Inflammatory macrophage treated with lipopolysaccharide for 4 hours (primary cell): ENCODE data around the gene RANBP2.
"Not testable (repeated sequence)": the region's sequence is repeated elsewhere in the genome, so short reads cannot be mapped to it uniquely, and the experiment has no call there.

ENCODE experiments used
- DNase-seq: peaks from one replicate; pipeline ENCODE4 v3.0.0-alpha.2; 2020

The RANBP2 gene

DNA sequence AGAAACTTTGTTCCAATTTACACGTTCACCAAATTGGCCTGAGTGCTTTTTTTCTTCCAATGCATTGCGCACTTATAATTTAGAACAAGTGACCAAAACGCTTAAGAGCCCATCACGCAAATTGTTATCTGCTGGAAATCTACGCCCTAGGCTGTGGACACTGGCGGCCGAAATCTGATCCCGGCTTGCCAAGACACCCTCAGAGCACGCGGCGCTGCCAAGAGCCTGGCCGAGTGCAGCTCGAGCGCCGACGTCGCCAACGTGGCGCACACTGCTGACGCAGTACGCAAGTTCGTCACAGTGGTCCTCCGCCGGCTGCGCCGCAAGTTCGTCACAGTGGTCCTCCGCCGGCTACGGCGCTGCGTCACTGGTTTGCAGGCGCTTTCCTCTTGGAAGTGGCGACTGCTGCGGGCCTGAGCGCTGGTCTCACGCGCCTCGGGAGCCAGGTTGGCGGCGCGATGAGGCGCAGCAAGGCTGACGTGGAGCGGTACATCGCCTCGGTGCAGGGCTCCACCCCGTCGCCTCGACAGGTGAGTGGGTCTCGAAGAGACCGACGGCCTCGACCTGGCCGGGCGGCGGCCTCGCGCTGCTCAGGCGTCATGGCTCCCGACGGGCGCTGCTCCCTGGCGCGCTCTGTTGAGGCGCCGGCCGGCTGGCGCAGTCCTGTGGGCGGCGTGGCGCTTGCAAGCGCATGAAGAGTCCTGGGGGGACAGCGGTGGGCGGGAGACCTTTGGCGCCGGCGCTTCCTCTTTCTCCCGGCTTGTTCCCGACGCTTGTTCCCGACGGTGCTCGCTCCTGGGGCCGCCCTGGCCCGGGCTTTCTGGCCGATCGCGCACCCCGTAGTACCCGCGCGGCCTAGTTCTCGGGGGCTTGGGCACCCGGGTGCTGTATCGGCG is at the start of gene RANBP2:
TSS of gene RANBP2 (plus strand) at position 334 of the 896 bp plus-strand sequence. CDS start at position 459, 125 bp downstream.
- peak; percentile 96 for DNase-seq

DNA sequence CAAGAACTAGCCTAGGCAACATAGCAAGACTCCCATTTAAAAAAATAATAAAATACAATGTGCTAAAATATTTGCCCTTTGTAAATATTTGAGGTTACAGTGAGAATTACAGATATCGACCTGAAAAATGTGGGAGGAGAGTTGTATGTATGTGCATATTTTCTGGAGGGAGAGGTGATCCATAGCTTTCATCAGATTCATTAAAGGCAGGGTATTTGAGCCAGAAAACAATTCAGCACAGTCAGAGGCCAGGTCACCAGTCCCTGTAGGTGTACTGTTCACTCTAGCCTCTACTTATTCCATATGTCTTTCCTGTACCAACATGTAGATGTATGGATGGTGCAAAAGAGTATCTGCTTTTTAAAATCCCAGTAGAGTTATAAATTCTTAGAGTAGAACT is 49.0 kb upstream of the RANBP2 start:
- not testable (repeated sequence) for DNase-seq

DNA sequence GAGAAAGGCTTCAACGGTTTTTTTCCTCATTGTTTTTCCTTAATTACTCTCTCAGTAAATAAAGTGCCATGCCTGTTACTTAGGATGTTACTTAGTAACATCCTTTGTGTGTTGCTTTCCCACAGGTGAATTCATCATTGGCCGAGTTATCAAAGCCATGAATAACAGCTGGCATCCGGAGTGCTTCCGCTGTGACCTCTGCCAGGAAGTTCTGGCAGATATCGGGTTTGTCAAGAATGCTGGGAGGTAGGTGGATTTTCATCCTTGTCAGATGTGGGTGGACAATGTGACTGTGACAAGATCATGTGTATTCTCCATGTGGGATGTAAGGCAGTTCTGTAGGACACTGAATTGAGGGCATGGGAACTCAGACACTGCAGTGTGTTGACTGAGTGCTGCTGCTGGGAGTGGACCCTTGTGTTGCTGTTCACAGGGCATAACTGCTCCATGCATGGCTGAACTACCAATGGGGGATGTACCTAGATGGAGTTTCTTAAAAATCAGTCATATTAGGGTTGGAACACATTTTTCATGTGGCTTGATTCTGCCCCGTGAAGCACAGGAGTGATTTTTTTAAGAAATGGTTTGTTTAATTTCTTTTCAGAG is 47.0 kb upstream of the RANBP2 start:
- DNase-seq, result not testable (repeated sequence)

DNA sequence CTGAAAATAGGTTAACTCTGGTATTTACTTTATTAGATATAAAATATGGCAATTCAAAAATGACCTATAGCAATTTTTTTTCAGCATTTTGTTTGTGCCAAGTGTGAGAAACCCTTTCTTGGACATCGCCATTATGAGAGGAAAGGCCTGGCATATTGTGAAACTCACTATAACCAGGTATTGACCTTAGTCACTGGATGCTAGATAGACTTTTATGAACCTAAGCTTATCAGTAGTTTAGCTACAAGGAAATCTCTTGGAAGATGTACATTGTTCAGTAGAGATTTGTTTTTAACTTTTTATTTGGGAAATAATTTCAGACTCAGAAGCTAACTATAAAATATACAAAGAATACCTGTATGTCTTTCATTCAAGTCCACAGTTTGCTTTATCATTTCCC is 42.8 kb upstream of the RANBP2 start:
- not testable (repeated sequence) for DNase-seq

DNA sequence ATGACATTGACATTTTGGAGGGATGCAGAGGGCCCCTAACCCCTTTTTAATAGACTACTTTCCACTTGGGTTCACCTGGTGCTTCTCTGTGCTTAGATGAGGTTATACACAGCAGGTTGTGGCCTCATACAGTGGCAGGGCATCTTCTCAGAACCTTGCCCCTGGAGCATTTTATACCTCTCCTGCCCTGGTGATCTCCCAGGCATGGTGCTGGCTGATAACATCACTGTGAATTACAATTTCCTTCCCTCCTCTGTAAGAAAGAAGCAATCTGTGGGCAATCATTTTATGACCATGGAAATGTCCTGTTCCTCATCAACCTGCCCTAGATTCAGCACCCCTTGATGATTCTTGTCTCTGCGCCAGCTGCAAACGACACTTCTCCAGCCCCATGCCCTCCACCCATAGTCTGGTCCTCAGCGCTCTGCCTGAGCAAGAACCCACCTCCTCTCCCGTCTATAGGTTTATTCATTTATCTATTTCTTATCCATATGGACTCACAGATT is 42.0 kb upstream of the RANBP2 start:
- not testable (repeated sequence) for DNase-seq

DNA sequence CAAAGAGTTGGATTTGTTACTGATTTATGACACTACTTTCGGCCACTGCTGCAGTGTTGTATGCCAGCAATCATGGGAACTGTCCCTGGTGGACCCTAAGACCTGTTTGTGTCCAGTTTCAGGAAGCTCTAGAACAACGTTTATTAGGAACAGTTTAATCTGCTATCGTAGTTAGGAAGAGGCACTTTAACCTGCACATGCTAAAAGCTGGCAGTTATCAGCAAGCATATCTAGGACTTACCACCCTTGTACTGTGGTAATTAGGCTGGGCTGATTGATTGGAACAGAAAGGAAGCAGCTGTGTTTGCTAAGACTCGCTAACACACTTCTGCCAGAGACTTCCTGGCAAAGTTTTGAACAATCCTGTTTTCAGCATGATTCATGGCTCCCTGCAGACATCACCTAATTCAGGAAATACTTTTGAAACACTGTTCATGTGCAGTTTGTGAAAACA is 41.1 kb upstream of the RANBP2 start:
- DNase-seq, result not testable (repeated sequence)

DNA sequence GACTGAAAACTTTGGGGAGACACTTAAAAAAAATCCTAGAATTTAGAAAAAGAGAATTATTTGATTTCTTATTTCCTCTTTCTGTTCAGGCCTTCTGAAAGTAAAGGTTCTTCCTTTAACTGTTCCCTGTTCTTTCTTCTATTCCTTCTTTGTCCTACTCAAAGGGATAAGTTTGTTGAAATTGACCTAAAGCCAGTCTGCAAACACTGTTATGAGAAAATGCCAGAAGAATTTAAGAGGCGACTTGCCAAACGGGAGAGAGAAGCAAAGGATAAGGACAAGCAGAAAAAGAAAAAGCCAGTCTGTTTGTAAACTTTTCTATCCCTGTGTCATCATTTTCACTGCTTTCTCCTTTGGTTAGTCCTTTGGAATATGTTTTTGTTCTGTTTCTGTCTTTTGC is 38.5 kb upstream of the RANBP2 start:
- DNase-seq, result not testable (repeated sequence)

DNA sequence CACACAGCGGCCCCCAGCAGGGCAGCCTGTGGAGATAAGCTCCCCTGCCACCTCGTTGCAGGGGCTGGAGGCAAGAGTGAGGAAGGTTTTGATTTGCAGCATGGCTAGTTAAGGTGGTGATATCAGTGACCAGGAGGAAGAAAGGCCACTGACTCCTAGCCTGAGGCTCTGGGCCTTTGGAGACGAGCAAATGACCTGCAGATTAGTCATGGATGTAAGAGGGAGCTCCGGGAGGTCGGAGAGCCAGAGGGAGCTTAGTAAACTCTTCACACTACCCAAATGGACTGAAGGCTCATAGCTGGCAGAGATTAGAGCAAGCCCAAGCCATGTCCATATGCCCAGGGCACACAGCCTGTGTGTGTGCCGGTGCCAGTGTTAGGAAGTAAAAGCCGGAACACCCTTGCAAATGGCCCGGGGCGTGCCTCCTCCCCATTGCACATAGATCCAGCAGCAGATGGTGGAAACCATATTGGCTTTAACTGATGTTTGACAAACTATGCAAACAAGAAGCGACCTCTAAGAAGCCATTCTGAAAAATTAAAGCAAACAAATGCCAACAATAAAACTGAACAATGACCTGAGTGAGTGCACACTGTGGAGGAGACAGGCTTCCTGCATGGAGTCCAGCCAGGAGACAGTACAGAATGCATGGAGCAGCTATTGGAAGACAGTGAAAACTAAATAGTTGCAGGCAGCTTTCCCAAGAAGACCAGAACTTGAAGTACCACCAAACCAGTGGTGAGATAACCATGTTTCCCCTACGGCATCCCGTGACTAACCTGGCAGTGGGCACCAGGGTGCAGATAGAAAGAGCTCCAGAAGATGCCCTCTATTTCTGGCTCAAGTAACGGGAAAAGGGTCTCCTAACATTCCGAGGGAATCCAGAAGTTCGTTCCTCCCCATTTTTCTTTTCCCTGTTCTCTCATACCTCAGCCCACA is 30.2 kb upstream of the RANBP2 start:
- not testable (repeated sequence) for DNase-seq

DNA sequence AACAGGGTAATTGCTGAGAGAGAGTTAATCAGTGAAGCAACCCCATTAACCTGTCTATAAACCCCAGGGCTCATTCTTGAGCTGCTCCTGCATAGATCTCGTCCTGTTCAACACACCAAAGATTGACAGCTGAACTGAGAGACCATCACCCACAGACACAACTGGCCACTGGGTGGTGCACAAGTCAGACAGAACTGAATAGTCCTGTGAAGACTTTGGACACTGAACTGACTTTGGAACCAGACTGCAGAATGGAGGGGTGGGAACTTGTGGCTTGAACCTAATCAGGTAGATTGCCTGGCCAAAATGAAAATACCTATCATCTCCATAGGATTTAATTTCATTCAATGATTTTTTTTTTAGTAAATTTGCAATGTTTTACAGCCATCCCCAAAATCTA is 29.3 kb upstream of the RANBP2 start:
- not testable (repeated sequence) for DNase-seq

DNA sequence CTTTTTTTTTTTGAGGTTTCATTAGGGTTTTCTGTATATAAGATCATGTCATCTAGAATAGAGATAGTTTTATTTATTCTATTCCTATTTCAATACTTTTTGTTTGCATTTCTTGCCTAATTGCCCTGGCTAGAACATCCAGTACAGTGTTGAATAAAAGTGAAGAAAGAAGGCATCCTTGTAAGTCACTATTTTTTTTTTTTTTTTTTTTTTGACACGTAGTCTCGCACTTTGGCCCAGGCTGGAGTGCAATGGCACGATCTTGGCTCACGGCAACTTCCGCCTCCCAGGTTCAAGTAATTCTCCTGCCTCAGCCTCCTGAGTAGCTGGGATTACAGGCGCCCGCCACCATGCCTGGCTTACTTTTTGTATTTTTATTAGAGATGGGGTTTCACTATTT is 27.8 kb upstream of the RANBP2 start:
- no peak for DNase-seq

DNA sequence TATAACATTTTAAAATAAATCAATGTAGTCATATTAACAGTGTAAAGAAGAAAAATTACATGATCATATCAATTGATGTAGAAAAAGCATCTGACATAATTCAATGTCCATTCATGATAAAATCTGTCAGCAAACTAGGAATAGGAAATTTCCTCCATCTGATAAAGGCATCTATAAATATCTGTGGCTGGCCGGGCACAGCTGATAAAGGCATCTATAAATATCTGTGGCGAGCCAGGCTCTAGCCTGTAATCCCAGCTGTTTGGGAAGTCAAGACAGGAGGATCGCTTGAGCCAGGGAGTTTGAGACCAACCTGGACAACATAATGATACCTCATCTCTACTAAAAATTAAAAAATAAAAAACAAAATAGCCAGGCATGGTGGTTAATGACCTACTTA is 18.1 kb upstream of the RANBP2 start:
- DNase-seq, result no peak

DNA sequence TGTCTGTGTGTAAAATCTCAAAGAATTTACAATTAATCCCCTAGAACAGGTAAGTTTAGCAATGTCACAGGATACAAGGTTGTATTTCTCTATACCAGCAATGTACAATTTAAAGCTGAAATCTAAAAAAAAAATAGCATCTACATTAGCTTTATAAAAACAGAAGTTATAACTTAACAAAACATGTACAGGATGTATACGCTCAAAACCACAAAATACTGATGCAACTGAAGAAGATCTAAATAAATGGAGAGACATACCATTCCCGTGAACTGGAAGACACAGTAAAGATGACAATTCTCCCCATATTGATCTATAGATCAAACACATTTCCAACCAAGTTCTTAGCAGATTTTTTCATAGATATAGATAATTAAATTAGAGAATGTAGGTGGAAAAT is 17.5 kb upstream of the RANBP2 start:
- DNase-seq, result no peak

DNA sequence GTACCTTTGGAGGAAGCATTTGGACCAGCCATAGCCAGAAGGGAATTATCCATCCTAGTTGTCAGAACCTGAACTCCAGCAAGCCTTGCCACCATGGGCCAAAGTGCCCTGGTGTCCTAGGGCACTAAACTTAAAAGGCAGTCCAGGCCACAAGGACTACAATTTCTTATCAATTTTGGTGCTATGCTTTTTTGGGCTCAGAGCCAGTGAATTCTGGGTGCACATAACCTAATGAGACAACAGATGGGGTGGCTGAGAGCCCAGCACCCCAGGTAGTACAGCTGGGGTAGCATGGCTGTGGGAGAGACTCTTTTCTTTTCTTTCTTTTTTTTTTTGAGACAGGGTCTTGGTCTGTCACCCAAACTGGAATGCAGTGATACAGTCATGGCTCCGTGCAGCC is 14.4 kb upstream of the RANBP2 start:
- no peak for DNase-seq

DNA sequence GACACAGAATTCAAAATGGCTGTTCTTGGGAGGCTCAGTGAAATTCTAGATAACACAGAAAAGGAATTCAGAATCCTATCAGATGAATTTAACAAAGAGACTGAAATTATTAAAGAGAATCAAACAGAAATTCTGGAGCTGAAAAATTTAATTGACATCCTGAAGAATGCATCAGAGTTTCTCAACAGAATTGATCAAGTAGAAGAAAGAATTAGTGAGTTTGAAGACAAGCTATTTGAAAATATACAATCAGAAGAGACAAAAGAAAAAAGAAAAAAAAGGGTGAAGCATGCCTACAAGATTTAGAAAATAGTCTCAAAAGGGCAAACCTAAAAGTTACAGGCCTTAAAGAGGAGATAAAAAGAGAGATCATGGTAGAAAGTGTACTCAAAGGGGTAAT is 12.0 kb upstream of the RANBP2 start:
- DNase-seq, result no peak

DNA sequence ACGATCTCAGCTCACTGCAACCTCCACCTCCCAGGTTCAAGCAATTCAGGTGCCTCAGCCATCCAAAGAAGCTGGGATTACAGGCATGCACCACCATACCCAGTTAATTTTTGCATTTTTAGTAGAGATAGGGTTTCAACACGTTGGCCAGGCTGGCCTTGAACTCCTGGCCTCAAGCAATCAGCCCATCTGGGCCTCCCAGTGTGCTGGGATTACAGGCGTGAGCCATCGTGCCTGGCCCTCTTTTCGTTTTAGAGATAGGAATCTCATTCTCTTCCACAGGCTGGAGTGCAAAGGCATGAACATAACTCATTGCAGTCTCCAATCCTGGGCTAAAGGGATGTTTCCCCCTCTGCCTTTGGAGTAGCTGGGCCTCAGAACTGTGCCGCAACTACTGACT is 2.3 kb upstream of the RANBP2 start:
- not testable (repeated sequence) for DNase-seq

DNA sequence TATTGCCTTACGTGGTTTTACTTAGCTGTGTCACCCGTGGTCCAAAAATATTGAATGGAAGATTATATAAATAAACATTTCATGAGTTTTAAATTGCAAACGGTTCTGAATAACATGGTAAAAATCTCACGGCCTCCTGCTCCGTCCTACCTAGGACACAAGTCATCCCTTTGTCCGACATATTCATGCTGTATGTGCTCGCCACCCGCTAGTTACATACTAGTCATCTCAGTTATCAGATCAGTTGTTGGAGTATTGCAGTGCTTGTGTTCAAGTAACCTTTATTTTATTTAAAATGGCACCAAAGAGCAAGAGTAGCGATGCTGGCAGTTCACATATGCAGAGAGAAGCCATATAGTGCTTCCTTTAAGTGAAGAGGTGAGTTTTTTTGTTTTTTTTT is 6.8 kb downstream of the RANBP2 start:
- not testable (repeated sequence) for DNase-seq

DNA sequence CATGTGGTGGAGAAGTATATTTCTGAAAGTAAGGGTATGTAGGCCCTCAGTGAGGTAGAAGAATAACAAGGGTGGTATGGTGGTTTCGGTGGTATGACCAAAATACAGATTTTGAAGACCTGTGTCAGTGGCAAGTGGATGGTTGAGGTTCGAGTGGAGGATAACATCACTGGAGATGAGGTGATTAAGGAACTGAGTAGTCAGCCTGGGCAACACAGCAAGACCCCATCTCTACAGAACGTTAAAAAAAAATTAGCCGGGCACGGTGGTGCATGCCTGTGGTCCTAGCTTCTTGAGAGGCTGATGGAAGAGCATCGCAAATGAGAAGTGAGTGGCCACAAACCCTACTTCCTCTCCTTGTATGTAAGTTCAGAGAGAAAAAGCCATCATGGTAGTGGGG is 15.4 kb downstream of the RANBP2 start:
- DNase-seq, result not testable (repeated sequence)

DNA sequence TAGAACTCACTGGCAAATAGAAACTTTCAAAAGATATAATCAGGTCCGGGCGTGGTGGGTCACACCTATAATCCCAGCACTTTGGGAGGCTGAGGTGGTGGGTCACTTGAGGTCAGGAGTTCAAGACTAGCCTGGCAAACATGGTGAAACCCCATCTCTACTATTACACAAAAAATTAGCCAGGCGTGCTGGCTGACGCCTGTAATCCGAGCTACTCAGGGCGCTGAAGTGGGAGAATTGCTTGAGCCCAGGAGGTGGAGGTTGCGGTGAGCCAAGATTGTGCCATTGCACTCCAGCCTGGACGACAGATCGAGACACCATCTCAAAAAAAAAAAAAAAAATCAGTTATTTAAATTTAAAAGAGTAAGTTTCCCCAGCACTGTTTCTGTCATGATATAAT is 38.7 kb downstream of the RANBP2 start:
- not testable (repeated sequence) for DNase-seq

DNA sequence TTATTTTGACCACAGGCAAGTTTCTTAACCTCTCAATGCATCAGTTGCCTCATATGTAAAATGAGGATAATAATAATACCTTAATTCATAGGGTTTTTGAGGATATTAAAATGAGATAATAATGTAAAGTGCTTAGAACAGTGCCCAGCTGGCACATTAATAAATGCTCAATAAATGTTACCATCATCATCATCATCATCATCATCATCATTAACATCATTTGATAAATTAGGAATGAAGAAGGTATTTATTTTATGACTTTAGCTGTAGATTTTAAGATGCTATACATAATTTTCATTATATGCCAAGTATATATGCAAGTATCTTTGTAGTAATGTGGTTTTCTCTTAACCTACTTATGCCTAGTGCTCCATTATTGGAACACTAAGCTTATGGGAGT is 43.3 kb downstream of the RANBP2 start:
- not testable (repeated sequence) for DNase-seq

DNA sequence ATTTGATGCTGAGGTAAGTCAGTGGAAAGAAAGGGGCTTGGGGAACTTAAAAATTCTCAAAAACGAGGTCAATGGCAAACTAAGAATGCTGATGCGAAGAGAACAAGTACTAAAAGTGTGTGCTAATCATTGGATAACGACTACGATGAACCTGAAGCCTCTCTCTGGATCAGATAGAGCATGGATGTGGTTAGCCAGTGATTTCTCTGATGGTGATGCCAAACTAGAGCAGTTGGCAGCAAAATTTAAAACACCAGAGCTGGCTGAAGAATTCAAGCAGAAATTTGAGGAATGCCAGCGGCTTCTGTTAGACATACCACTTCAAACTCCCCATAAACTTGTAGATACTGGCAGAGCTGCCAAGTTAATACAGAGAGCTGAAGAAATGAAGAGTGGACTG is 47.4 kb downstream of the RANBP2 start:
- DNase-seq, result not testable (repeated sequence)

DNA sequence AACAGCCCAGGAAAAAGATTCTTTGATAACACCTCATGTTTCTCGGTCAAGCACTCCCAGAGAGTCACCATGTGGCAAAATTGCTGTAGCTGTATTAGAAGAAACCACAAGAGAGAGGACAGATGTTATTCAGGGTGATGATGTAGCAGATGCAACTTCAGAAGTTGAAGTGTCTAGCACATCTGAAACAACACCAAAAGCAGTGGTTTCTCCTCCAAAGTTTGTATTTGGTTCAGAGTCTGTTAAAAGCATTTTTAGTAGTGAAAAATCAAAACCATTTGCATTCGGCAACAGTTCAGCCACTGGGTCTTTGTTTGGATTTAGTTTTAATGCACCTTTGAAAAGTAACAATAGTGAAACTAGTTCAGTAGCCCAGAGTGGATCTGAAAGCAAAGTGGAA is 48.6 kb downstream of the RANBP2 start:
- DNase-seq, result not testable (repeated sequence)

DNA sequence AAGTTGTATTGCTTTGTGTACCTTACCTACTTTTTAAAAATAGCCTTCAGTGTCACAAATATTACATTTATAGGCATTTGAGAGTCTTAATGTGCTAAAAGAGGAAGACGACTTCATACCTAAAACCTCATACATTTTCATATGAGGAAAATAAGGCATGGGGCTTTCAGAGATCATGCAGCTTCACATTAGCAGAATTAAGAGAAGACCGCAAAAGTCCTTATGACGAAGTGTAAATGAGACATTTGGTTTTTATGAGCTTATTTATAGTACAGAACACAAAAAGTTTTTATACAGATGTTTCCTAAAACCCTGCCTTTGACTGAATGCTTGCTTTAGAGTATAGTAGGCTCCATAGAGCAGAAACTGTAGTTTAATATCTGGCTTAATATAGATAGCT is 57.2 kb downstream of the RANBP2 start:
- no peak for DNase-seq

DNA sequence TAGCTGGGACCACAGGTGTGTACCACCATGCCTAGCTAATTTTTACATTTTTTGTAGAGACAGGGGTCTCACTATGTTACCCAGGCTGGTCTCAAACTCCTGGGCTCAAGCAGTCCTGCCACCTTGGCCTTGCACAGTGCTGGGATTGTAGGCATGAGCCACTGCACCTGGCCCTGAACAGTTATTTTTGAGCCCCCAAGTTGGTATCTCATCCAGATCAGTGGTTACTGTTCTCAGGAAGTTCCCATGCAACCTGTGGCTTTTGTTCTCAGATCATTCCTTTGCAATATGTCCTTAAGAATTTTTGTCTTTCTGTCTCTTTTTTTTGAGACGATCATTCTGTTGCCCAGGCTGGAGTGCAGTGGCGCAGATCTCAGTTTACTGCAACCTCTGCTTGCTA is 59.6 kb downstream of the RANBP2 start:
- DNase-seq, result no peak
